Measurements from ENCODE around the gene ANAPC7.
"Not testable (repeated sequence)": the region's sequence is repeated elsewhere in the genome, so short reads cannot be mapped to it uniquely, and the experiment has no call there.

The ANAPC7 gene

GRCh38 chr12:110348431-110349059, 55.0 kb downstream of the ANAPC7 start:
- DNase-seq (ENCODE audit: low read depth), result no peak

GRCh38 chr12:110347767-110348166, 55.7 kb downstream of the ANAPC7 start:
- DNase-seq (ENCODE audit: low read depth), result no peak

- DNase-seq (ENCODE audit: low read depth), result no peak
These were observed 57.5 kb downstream of the ANAPC7 start for GRCh38 chr12:110345963-110346362.

- DNase-seq (ENCODE audit: low read depth), result no peak
These were observed 58.3 kb downstream of the ANAPC7 start for GRCh38 chr12:110345176-110345661.

GRCh38 chr12:110344657-110345056, 58.9 kb downstream of the ANAPC7 start:
- no peak for DNase-seq (ENCODE audit: low read depth)

- no peak for DNase-seq (ENCODE audit: low read depth)
These were observed 59.6 kb downstream of the ANAPC7 start for GRCh38 chr12:110343736-110344555.

- DNase-seq (ENCODE audit: low read depth), result no peak
These were observed 60.4 kb downstream of the ANAPC7 start for GRCh38 chr12:110343114-110343513.

GRCh38 chr12:110342157-110342556, 61.4 kb downstream of the ANAPC7 start:
- no peak for DNase-seq (ENCODE audit: low read depth)

GRCh38 chr12:110340706-110341105, 62.8 kb downstream of the ANAPC7 start:
- DNase-seq (ENCODE audit: low read depth), result no peak

GRCh38 chr12:110340261-110340660, 63.2 kb downstream of the ANAPC7 start:
- DNase-seq (ENCODE audit: low read depth), result not testable (repeated sequence)

GRCh38 chr12:110339184-110339952, 64.1 kb downstream of the ANAPC7 start:
- no peak for DNase-seq (ENCODE audit: low read depth)

GRCh38 chr12:110338754-110339153, 64.8 kb downstream of the ANAPC7 start:
- no peak for DNase-seq (ENCODE audit: low read depth)

- DNase-seq (ENCODE audit: low read depth), result no peak
These were observed 65.4 kb downstream of the ANAPC7 start for GRCh38 chr12:110337912-110338710.

GRCh38 chr12:110335481-110336045, 67.9 kb downstream of the ANAPC7 start:
- DNase-seq (ENCODE audit: low read depth), result no peak

GRCh38 chr12:110333201-110333600, 70.3 kb downstream of the ANAPC7 start:
- no peak for DNase-seq (ENCODE audit: low read depth)

- DNase-seq (ENCODE audit: low read depth), result no peak
These were observed 73.0 kb downstream of the ANAPC7 start for GRCh38 chr12:110330544-110330943.

GRCh38 chr12:110330124-110330523, 73.4 kb downstream of the ANAPC7 start:
- DNase-seq (ENCODE audit: low read depth), result no peak

GRCh38 chr12:110329710-110330109, 73.8 kb downstream of the ANAPC7 start:
- DNase-seq (ENCODE audit: low read depth), result no peak

All from activated T-helper 1 cell treated with Interleukin-2 at 50 U/mL for 16 hours (primary cell).